Mammary microvascular endothelial cell (primary cell): ENCODE measurements around the gene C18orf32. TPM values are rescaled to one million over a fixed set of nuclear protein-coding genes. Genes with fewer than 3 reads are reported as not detected.

ENCODE experiments used
- total RNA-seq: library from RNA; depleted of rRNA; stranded (reverse); fragments of >200 nt; gene quantifications from 2 replicates; pipeline ENCODE4 v1.2.3, GENCODE V29; 2015

Gene C18orf32
- 25.7 and 30.2 TPM in 2 replicates for total RNA-seq

DNA sequence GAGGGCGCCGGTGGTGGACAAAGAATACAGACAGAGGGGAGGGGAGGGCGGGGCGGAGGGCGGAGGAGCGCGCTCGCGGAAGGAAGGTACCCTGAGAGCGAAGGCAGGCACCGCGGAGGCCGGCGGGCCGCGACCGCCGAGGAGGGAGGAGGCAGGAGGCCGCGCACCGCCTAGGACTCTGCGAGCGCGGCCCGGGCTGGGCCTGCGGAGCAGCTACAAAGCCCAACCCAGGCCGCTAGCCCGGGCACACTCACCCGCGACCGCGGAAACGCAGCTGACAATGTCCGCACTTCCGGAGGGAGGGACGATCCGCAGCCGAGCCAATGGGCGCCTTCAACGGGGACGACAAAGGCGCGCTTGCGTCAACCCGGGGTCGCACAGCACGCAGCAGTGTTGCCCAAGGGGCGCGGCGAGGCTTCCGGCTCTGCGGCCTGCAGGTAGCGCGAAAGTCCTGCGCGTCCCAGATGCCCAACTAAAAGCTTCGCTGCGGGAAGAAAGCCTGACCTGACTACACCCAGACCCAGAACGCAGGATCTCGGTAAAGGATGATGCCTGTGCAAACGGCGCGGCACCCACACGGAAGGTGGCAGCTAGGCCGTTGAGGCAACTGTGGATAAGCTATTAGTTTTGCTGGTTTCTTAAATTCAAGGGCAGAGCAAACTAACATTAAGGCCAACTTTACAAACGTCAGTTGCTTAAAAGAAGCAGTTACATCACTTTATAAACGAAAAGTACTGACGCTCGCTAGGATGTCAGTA, at the start of gene C18orf32:
Gene C18orf32, minus strand, starts transcription at position 282 of the 758 bp plus-strand sequence. CDS start 3,486 bp downstream, outside the sequence.

DNA sequence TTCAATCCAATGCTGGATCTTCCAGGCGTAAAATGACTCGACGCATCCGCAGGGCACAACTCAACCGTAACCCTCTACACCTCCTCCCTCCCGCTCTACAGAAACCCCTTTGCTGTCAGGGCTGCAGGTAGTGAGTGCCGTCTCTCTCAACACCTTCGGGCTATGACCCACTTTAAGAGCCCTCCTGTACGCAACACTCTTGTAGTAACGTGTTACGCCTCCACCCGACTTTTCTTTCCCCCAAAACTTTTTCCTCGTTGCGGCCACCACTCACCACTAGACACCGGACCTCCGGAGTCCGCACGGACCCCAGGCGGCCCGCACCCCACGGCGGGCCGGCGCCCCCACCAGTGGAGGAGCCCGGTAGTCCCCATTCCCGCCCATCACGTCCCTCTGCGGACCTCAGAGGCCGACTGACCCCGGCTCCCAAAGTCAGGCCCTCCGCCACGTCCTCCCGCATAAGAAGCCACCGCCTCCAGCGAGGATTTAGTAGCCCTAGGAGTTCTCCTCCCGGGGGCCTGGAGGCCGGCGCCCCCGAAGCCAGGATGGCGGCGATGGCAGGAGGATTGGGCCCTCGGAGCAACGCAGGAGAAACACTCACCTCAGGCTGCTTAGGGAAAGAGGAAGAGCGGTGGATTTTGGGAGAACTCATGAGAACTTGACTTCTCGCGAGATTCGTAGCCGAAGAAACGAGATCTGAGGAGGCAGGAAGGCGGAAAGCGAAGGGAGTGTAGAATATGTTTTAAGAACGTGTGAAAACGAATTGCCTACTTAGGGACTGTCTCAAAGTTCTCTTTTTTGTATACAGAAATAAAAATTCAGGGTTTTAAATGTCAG, 5.0 kb upstream of the C18orf32 start, which contains the start of gene RPL17:
Gene RPL17, minus strand, starts transcription at position 609 of the 837 bp plus-strand sequence.

Other genes starting within 250 kb of the C18orf32 start
- 28.4 and 35.6 TPM in 2 replicates for gene DYM, start 26.6 kb downstream of the C18orf32 start, total RNA-seq
- gene RPL17, start 5.2 kb upstream of the C18orf32 start, total RNA-seq = 1,976 and 2,547 TPM in 2 replicates
- gene LIPG, start 74.8 kb upstream of the C18orf32 start, total RNA-seq = 87.9 and 106 TPM in 2 replicates